Right ventricle myocardium inferior (tissue), 1 donor: Measurements from ENCODE around the gene ABCD4. TPM values are rescaled to one million over a fixed set of nuclear protein-coding genes. Genes with fewer than 3 reads are reported as not detected.
"Not testable (repeated sequence)": the region's sequence is repeated elsewhere in the genome, so short reads cannot be mapped to it uniquely, and the experiment has no call there.

Experiments
- ATAC-seq: fragments of 200-7000 bp; cut with Tn5 transposase; one replicate; pipeline ENCODE4 v1.9.1; 2020; ENCODE audit warnings: mild to moderate bottlenecking, moderate library complexity
- DNase-seq: peaks from one replicate; pipeline ENCODE4 v3.0.0; 2021; ENCODE audit errors: missing footprints
- intact Hi-C: fragments of 100-400 bp; cut with DNase I; formaldehyde crosslinking; loops from one replicate; pipeline ENCODE4 v1.11.0; 2022
- long read RNA-seq: library from polyadenylated mRNA; unstranded; transcript quantifications from one replicate; pipeline ENCODE4 v2.0.0, GENCODE V29; 2021
- total RNA-seq: library from RNA; stranded (reverse); fragmentation: NEBNext Ultra II Directional; extraction: Animal tissue kit (Norgen Biotek cat#: 25700); gene quantifications from one replicate; pipeline ENCODE4 v1.2.1, GENCODE V29; 2021
- donor health status: DM: no; HTN: yes; CAD: no; lungs with severe emphysema.

The ABCD4 gene
- total RNA-seq, result 20.8 TPM
- long read RNA-seq, transcript ABCD4-201 (19 exons, 3,003 nt), result major isoform, 5 of 22 reads
- long read RNA-seq, partial matches to known transcripts, result 3 of 22 reads
- long read RNA-seq, other reads (novel, unspliced or antisense), result 9 of 22 reads

GRCh38 chr14:74302634-74303569, at the start of gene ABCD4:
ABCD4 (minus strand) TSS chr14:74302934; CDS start chr14:74302912, 22 bp downstream.
- peak; percentile 100 for ATAC-seq

GRCh38 chr14:74350928-74351323, 48.2 kb upstream of the ABCD4 start:
- ATAC-seq (no peak), DNase-seq (no peak)
- intact Hi-C loops, result no loop called here

More at GRCh38 chr14:74302634-74303569, at the start of gene ABCD4:
- DNase-seq, result peak; percentile 96
- intact Hi-C loops, result no loop called here

- DNase-seq (no peak), ATAC-seq (no peak)
- intact Hi-C loops, result no loop called here
Measured at GRCh38 chr14:74350211-74350927, 47.6 kb upstream of the ABCD4 start.

GRCh38 chr14:74349757-74350156, 47.0 kb upstream of the ABCD4 start:
- intact Hi-C loops, result no loop called here
- DNase-seq (no peak), ATAC-seq (no peak)

GRCh38 chr14:74348735-74349463, 46.2 kb upstream of the ABCD4 start:
- intact Hi-C loops, result no loop called here

GRCh38 chr14:74348241-74348734, 45.6 kb upstream of the ABCD4 start, which contains the start of gene VRTN:
VRTN (plus strand) TSS chr14:74348471; CDS start chr14:74356784, 8,313 bp downstream.
- no peak for DNase-seq
- ATAC-seq, result no peak
- intact Hi-C loops, result no loop called here

More at GRCh38 chr14:74348735-74349463, 46.2 kb upstream of the ABCD4 start:
- no peak for DNase-seq
- ATAC-seq, result no peak

- ATAC-seq, result no peak
- intact Hi-C loops, result no loop called here
- no peak for DNase-seq
Measured at GRCh38 chr14:74347795-74348100, 45.0 kb upstream of the ABCD4 start.

GRCh38 chr14:74347097-74347794, 44.5 kb upstream of the ABCD4 start:
- DNase-seq (no peak), ATAC-seq (no peak)
- intact Hi-C loops, result no loop called here

- intact Hi-C loops, result no loop called here
- ATAC-seq (no peak), DNase-seq (no peak)
Measured at GRCh38 chr14:74346341-74346740, 43.6 kb upstream of the ABCD4 start.

GRCh38 chr14:74333909-74334308, 31.2 kb upstream of the ABCD4 start:
- ATAC-seq, result no peak
- intact Hi-C loops, result no loop called here

GRCh38 chr14:74329950-74330552, 27.3 kb upstream of the ABCD4 start:
- DNase-seq, intact Hi-C loops, ATAC-seq: not testable (repeated sequence)

More at GRCh38 chr14:74333909-74334308, 31.2 kb upstream of the ABCD4 start:
- DNase-seq, result no peak

- DNase-seq, result no peak
- ATAC-seq, result no peak
- intact Hi-C loops, result no loop called here
Measured at GRCh38 chr14:74326369-74327152, 23.8 kb upstream of the ABCD4 start.

- no peak for DNase-seq
- intact Hi-C loops, result no loop called here
- ATAC-seq, result no peak
Measured at GRCh38 chr14:74325446-74325845, 22.7 kb upstream of the ABCD4 start.

- no peak for ATAC-seq
- intact Hi-C loops, result no loop called here
- DNase-seq, result no peak
Measured at GRCh38 chr14:74324931-74325361, 22.2 kb upstream of the ABCD4 start.

GRCh38 chr14:74314576-74314975, 11.8 kb upstream of the ABCD4 start:
- DNase-seq (no peak), ATAC-seq (no peak)
- intact Hi-C loops, result no loop called here

- DNase-seq (no peak), ATAC-seq (no peak)
- intact Hi-C loops, result no loop called here
Measured at GRCh38 chr14:74313601-74314000, 10.9 kb upstream of the ABCD4 start.

- intact Hi-C loops, result no loop called here
- ATAC-seq (no peak), DNase-seq (no peak)
Measured at GRCh38 chr14:74312161-74312560, 9.4 kb upstream of the ABCD4 start.
